ENCODE results near the gene SLC12A5. TPM values are rescaled to one million over a fixed set of nuclear protein-coding genes. Genes with fewer than 3 reads are reported as not detected.

Gene SLC12A5
- total RNA-seq, 1 experiment from 2014 or later, result not detected

- DNase-seq (ENCODE audit: low spot score), result no peak
Measured at GRCh38 chr20:46054606-46055005, 25.6 kb downstream of the SLC12A5 start.

- DNase-seq (ENCODE audit: low spot score), result no peak
Measured at GRCh38 chr20:46055269-46055668, 26.3 kb downstream of the SLC12A5 start.

GRCh38 chr20:46056027-46056833, 27.2 kb downstream of the SLC12A5 start:
- no peak for DNase-seq (ENCODE audit: low spot score)

- DNase-seq (ENCODE audit: low spot score), result no peak
Measured at GRCh38 chr20:46056970-46057855, 28.2 kb downstream of the SLC12A5 start.

- no peak for DNase-seq (ENCODE audit: low spot score)
Measured at GRCh38 chr20:46057856-46058598, 29.0 kb downstream of the SLC12A5 start.

- no peak for DNase-seq (ENCODE audit: low spot score)
Measured at GRCh38 chr20:46058599-46059281, 29.7 kb downstream of the SLC12A5 start.

GRCh38 chr20:46060301-46060881, 31.4 kb downstream of the SLC12A5 start:
- no peak for DNase-seq (ENCODE audit: low spot score)

GRCh38 chr20:46060975-46061374, 32.0 kb downstream of the SLC12A5 start:
- no peak for DNase-seq (ENCODE audit: low spot score)

- DNase-seq (ENCODE audit: low spot score), result no peak
Measured at GRCh38 chr20:46062151-46062550, 33.1 kb downstream of the SLC12A5 start.

GRCh38 chr20:46062621-46063020, 33.6 kb downstream of the SLC12A5 start:
- no peak for DNase-seq (ENCODE audit: low spot score)

GRCh38 chr20:46063151-46063550, 34.1 kb downstream of the SLC12A5 start:
- DNase-seq (ENCODE audit: low spot score), result no peak

GRCh38 chr20:46063652-46064054, 34.6 kb downstream of the SLC12A5 start:
- no peak for DNase-seq (ENCODE audit: low spot score)

GRCh38 chr20:46065006-46065405, 36.0 kb downstream of the SLC12A5 start:
- DNase-seq (ENCODE audit: low spot score), result no peak

- no peak for DNase-seq (ENCODE audit: low spot score)
Measured at GRCh38 chr20:46065691-46066090, 36.7 kb downstream of the SLC12A5 start.

GRCh38 chr20:46070215-46070900, 41.3 kb downstream of the SLC12A5 start:
- no peak for DNase-seq (ENCODE audit: low spot score)

- no peak for DNase-seq (ENCODE audit: low spot score)
Measured at GRCh38 chr20:46071573-46071972, 42.6 kb downstream of the SLC12A5 start.

GRCh38 chr20:46073024-46073423, 44.0 kb downstream of the SLC12A5 start:
- DNase-seq (ENCODE audit: low spot score), result no peak

GRCh38 chr20:46073443-46073842, 44.4 kb downstream of the SLC12A5 start:
- DNase-seq (ENCODE audit: low spot score), result no peak

- DNase-seq (ENCODE audit: low spot score), result no peak
Measured at GRCh38 chr20:46074006-46074405, 45.0 kb downstream of the SLC12A5 start.

GRCh38 chr20:46076806-46077205, 47.8 kb downstream of the SLC12A5 start:
- DNase-seq (ENCODE audit: low spot score), result no peak

All from HT-29 (cell line).